Caco-2 (cell line): Measurements from ENCODE around the gene KMT2D. TPM values are rescaled to one million over a fixed set of nuclear protein-coding genes. Genes with fewer than 3 reads are reported as not detected.

Source experiments
- Bru-seq: library from RNA; stranded (reverse); fragments of 400-500 nt; gene quantifications from one replicate; lab custom pipeline; 2021; lab: Mats Ljungman, UMichigan
- BruChase-seq, 2 experiments: library from RNA; stranded (reverse); fragments of 400-500 nt; gene quantifications; one replicate each; lab custom pipeline; 2021; lab: Mats Ljungman, UMichigan
- BruUV-seq: library from RNA; stranded (reverse); fragments of 400-500 nt; replicated peaks from 2 replicates; lab custom pipeline; 2021; lab: Mats Ljungman, UMichigan
- CTCF ChIA-PET: fragments of 300-600 bp; sonication (Branson Sonifier 250); formaldehyde crosslinking; loops from one replicate; lab custom pipeline; 2022; ENCODE audit warnings: antibody characterized with exemption; lab: Charles Lee
- POLR2A ChIA-PET: fragments of 300-600 bp; sonication (Branson Sonifier 250); formaldehyde crosslinking; loops from one replicate; lab custom pipeline; 2022; ENCODE audit warnings: antibody characterized with exemption; lab: Charles Lee
- DNase-seq, 2 experiments: peaks; one replicate each; pipeline versions ENCODE4 v3.0.0 to v3.0.0-alpha.2; 2020 to 2022
- H3K27me3 ChIP-seq: replicated peaks from 2 replicates; pipeline ENCODE4 v1.6.0; 2011; ENCODE audit warnings: low read length; ENCODE audit not compliant: control insufficient read depth, insufficient read depth
- H3K36me3 ChIP-seq: 2 replicates; pipeline ENCODE4 v1.5.1; 2011; ENCODE audit warnings: low read length; ENCODE audit not compliant: control insufficient read depth, insufficient read depth
- H3K4me1 ChIP-seq: fragments of 250-450 bp; sonication (Bioruptor Pico); 2 replicates; pipeline ENCODE4 v1.5.1; 2020; ENCODE audit warnings: mild to moderate bottlenecking
- H3K4me3 ChIP-seq: 2 replicates; pipeline ENCODE4 v1.5.1; 2011; ENCODE audit warnings: low read depth, mild to moderate bottlenecking, control low read depth, low read length
- H3K9me3 ChIP-seq: fragments of 250-450 bp; sonication (Bioruptor Pico); 2 replicates; pipeline ENCODE4 v1.5.1; 2020; ENCODE audit warnings: mild to moderate bottlenecking, moderate library complexity
- H3K27ac Mint-ChIP-seq: one replicate; pipeline ENCODE4 v1.8.0; 2022; ENCODE audit warnings: mixed read lengths; ENCODE audit not compliant: unreplicated experiment
- H3K27me3 Mint-ChIP-seq: one replicate; pipeline ENCODE4 v1.8.0; 2022; ENCODE audit warnings: mixed read lengths; ENCODE audit not compliant: insufficient read depth, unreplicated experiment
- H3K36me3 Mint-ChIP-seq: one replicate; pipeline ENCODE4 v1.8.0; 2022; ENCODE audit warnings: mild to moderate bottlenecking, mixed read lengths; ENCODE audit not compliant: insufficient read depth, unreplicated experiment
- H3K4me1 Mint-ChIP-seq: one replicate; pipeline ENCODE4 v1.8.0; 2022; ENCODE audit warnings: low read depth, mixed read lengths; ENCODE audit not compliant: unreplicated experiment
- H3K4me3 Mint-ChIP-seq: one replicate; pipeline ENCODE4 v1.8.0; 2022; ENCODE audit warnings: mild to moderate bottlenecking, moderate library complexity, mixed read lengths; ENCODE audit not compliant: unreplicated experiment
- H3K9me3 Mint-ChIP-seq: one replicate; pipeline ENCODE4 v1.8.0; 2022; ENCODE audit warnings: mixed read lengths; ENCODE audit not compliant: unreplicated experiment
- intact Hi-C: fragments of 100-400 bp; cut with micrococcal nuclease; formaldehyde crosslinking; loops from one replicate; pipeline ENCODE4 v1.10.0; 2022; ENCODE audit not compliant: unreplicated experiment
- long read RNA-seq: library from polyadenylated mRNA; stranded (forward); transcript quantifications from one replicate; pipeline ENCODE4 v2.0.0, GENCODE V29; 2022
- total RNA-seq: library from RNA; stranded (reverse); gene quantifications from 2 replicates; pipeline ENCODE4 v1.2.3, GENCODE V29; 2022
- TF ChIP-seq, protein P1 (sequence below), 2 experiments: fragments of 200-600 bp in 1 of 2; IDR thresholded peaks; 1 replicate in 1 of 2; 2 replicates in 1 of 2; pipeline versions ENCODE4 v1.5.1 to v1.8.0; 2011 to 2022; ENCODE audit warnings: antibody characterized with exemption in 1 of 2, control low read depth in 1 of 2, inconsistent platforms in 1 of 2, low read depth in 1 of 2, low read length in 1 of 2, mild to moderate bottlenecking in 1 of 2, moderate library complexity in 1 of 2; ENCODE audit not compliant: insufficient read depth in 1 of 2, severe bottlenecking in 1 of 2, unreplicated experiment in 1 of 2

The KMT2D gene, protein sequence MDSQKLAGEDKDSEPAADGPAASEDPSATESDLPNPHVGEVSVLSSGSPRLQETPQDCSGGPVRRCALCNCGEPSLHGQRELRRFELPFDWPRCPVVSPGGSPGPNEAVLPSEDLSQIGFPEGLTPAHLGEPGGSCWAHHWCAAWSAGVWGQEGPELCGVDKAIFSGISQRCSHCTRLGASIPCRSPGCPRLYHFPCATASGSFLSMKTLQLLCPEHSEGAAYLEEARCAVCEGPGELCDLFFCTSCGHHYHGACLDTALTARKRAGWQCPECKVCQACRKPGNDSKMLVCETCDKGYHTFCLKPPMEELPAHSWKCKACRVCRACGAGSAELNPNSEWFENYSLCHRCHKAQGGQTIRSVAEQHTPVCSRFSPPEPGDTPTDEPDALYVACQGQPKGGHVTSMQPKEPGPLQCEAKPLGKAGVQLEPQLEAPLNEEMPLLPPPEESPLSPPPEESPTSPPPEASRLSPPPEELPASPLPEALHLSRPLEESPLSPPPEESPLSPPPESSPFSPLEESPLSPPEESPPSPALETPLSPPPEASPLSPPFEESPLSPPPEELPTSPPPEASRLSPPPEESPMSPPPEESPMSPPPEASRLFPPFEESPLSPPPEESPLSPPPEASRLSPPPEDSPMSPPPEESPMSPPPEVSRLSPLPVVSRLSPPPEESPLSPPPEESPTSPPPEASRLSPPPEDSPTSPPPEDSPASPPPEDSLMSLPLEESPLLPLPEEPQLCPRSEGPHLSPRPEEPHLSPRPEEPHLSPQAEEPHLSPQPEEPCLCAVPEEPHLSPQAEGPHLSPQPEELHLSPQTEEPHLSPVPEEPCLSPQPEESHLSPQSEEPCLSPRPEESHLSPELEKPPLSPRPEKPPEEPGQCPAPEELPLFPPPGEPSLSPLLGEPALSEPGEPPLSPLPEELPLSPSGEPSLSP (N-terminal part only)
- 139 and 140 TPM in 2 replicates for total RNA-seq
- percentile 82 among the genes with signal in this experiment for Bru-seq, nascent RNA
- BruChase-seq, experiment 1, labeled RNA remaining after a 2-hour chase = percentile 95 among the genes with signal in this experiment
- BruChase-seq, experiment 2, labeled RNA remaining after a 6-hour chase = percentile 97 among the genes with signal in this experiment
- long read RNA-seq, partial matches to known transcripts = 6 of 20 reads
- long read RNA-seq, other reads (novel, unspliced or antisense) = 14 of 20 reads

- TF ChIP-seq, protein P1, sequence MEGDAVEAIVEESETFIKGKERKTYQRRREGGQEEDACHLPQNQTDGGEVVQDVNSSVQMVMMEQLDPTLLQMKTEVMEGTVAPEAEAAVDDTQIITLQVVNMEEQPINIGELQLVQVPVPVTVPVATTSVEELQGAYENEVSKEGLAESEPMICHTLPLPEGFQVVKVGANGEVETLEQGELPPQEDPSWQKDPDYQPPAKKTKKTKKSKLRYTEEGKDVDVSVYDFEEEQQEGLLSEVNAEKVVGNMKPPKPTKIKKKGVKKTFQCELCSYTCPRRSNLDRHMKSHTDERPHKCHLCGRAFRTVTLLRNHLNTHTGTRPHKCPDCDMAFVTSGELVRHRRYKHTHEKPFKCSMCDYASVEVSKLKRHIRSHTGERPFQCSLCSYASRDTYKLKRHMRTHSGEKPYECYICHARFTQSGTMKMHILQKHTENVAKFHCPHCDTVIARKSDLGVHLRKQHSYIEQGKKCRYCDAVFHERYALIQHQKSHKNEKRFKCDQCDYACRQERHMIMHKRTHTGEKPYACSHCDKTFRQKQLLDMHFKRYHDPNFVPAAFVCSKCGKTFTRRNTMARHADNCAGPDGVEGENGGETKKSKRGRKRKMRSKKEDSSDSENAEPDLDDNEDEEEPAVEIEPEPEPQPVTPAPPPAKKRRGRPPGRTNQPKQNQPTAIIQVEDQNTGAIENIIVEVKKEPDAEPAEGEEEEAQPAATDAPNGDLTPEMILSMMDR (IDR thresholded peaks at IDR 0.05; ENCODE audit: insufficient read depth in 1 of 2, low read depth in 1 of 2, low read length in 1 of 2, severe bottlenecking in 1 of 2, unreplicated experiment in 1 of 2) = peak in 1 of 2 experiments; percentile 50
- Mint-ChIP-seq H3K4me1 (peaks cover 16% of the 10 kb centered on the region), H3K27ac (peak within 1 kb of the TSS; percentile 97), H3K27me3 (no peaks in the 10 kb centered on the region), H3K36me3 (peaks cover 17% of the 10 kb centered on the region), H3K9me3 (no peaks in the 10 kb centered on the region), H3K4me3 (peak within 1 kb of the TSS; percentile 83)
- TSS peak; percentile 43 for BruUV-seq
- ChIA-PET POLR2A (no interaction called here), CTCF (interaction anchor here (1.0 kb wide), 1 partner anchor 9 kb away, joined by 4 read pairs; the partner anchor contains the start of gene RHEBL1)
- Histone ChIP-seq H3K4me3 (peak within 1 kb of the TSS; percentile 91), H3K36me3 (peaks cover 3% of the 10 kb centered on the region; the same call in 1 of the 2 replicates), H3K27me3 (no peaks in the 10 kb centered on the region), H3K4me1 (peaks cover 17% of the 10 kb centered on the region), H3K9me3 (no peaks in the 10 kb centered on the region)
- intact Hi-C loops = no loop called here
- DNase-seq = peak; percentile 95
Observed at GRCh38 chr12:49060237-49061156, at the start of gene KMT2D. Gene KMT2D (minus strand): TSS chr12:49060794. CDS start chr12:49055324, 5,470 bp downstream.

DNA sequence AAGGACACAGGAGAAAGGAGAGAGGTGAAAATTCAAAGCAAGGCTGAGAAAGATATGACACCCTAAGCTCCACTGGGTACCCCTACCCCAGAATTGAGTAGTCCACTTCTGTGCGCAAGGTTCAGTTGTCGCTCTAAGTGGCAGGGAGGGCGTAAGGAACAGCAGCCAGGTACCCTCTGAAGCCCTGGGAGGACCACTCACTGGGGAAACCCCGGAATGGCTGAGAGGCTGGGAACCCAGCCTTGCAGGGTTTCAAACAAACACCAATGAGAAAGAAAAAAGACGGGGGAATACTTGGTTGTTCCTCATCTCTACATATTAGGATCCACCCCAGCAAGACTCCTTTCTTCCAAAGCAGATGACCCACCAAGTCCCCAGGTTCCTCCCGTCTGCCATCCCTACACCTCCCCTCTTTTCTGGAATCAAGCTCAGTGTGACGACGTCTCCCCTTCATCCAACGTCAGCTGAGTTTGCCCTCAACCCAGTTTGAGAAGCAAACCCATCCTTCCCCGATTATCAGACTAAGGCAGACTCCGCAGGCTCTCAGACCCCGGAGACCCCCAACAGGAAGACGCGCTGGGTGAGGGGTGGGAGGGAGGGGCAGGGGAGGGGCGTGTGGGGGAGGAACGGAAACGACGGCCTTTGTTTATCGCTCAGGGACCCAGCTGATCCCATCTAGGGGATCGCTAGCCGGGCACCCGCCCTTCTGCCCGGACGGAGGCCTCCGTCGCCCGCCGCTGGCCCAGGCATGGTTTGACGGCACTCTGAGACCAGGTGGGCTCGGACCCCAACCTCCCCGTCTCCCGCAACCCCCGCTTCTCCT, 49.3 kb upstream of the KMT2D start:
- Histone ChIP-seq H3K4me3 (peak overlapping the region; percentile 77), H3K9me3 (0 out of 2 replicates have a peak, but pooled peaks cover 6% of the 10 kb centered on the region), H3K27me3 (no peaks in the 10 kb centered on the region), H3K4me1 (peaks cover 14% of the 10 kb centered on the region), H3K36me3 (no peaks in the 10 kb centered on the region)
- no peaks in the 10 kb centered on the region for H3K9me3 Mint-ChIP-seq
- intact Hi-C loops = loop anchor here (1.0 to 2.0 kb wide), 5 partner anchors 11 to 39 kb away; partner anchors contain the start of gene DHH
- CTCF ChIA-PET = interaction anchor here (0.6 to 4.4 kb wide), 19 partner anchors 9 to 257 kb away, joined by 3 to 47 read pairs (median 5); partner anchors contain the start of genes DHH, RHEBL1 and TUBA1B
- H3K4me3 Mint-ChIP-seq = peak overlapping the region; percentile 97
- H3K4me1 Mint-ChIP-seq = peaks cover 18% of the 10 kb centered on the region
- H3K27ac Mint-ChIP-seq = peak overlapping the region; percentile 89
- TF ChIP-seq, protein P1 (IDR thresholded peaks at IDR 0.05; ENCODE audit: insufficient read depth in 1 of 2, low read depth in 1 of 2, low read length in 1 of 2, severe bottlenecking in 1 of 2, unreplicated experiment in 1 of 2) = no peak
- peaks cover 8% of the 10 kb centered on the region for H3K36me3 Mint-ChIP-seq
- POLR2A ChIA-PET = interaction anchor here (0.5 to 1.9 kb wide), 6 partner anchors 10 to 914 kb away, joined by 3 to 24 read pairs (median 4); partner anchors contain the start of genes DDX23 and TUBA1B
- TSS peak; percentile 45 for BruUV-seq
- DNase-seq = no peak
- no peaks in the 10 kb centered on the region for H3K27me3 Mint-ChIP-seq
